Placental pericyte (primary cell): Measurements from ENCODE around the gene CST7. TPM values are rescaled to one million over a fixed set of nuclear protein-coding genes. Genes with fewer than 3 reads are reported as not detected.

Experiments
- small RNA-seq: library from RNA; depleted of rRNA; stranded (forward); fragments of <200 nt; gene quantifications from one replicate; pipeline ENCODE3, GENCODE V24; 2012; ENCODE audit warnings: low replicate concordance
- total RNA-seq: library from RNA; depleted of rRNA; stranded (reverse); fragments of >200 nt; gene quantifications from 2 replicates; pipeline ENCODE4 v1.2.3, GENCODE V29; 2012

The CST7 gene, protein sequence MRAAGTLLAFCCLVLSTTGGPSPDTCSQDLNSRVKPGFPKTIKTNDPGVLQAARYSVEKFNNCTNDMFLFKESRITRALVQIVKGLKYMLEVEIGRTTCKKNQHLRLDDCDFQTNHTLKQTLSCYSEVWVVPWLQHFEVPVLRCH
- total RNA-seq: not detected in 2 replicates

DNA sequence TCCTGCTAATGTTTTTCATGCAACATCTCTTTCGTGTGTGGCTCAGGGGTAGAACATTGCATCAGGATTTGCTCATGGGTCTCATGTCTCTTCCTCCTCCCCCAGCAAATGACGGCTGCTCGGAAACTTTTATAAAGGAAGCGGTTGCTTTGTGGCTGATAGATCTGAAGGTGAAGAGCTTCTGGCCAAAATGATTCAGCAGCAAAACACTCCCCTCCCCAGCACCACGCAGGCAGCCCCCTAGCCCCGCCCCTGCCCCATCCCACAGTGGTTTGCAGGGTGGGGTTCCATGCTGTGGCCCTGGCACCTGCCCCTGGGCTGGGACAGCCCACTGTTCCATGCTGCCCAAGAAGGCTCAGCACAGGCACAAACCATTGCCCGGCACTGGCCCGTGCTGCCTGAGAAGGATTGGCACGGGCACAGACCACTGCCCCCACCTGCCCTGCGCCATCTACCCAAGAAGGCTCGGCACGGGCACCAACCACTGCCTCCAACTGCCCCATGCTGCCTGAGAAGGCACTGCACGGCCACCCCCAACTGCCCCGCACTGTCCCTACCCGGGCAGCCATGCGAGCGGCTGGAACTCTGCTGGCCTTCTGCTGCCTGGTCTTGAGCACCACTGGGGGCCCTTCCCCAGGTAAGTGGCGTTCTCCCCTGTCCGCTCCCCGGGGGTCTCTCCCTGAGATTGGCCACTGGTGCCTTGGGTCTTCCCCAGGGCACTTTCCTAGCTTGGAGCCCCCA lies at the start of gene CST7:
CST7 (plus strand) TSS at position 331 of the 741 bp plus-strand sequence; CDS start at position 568, 237 bp downstream.

DNA sequence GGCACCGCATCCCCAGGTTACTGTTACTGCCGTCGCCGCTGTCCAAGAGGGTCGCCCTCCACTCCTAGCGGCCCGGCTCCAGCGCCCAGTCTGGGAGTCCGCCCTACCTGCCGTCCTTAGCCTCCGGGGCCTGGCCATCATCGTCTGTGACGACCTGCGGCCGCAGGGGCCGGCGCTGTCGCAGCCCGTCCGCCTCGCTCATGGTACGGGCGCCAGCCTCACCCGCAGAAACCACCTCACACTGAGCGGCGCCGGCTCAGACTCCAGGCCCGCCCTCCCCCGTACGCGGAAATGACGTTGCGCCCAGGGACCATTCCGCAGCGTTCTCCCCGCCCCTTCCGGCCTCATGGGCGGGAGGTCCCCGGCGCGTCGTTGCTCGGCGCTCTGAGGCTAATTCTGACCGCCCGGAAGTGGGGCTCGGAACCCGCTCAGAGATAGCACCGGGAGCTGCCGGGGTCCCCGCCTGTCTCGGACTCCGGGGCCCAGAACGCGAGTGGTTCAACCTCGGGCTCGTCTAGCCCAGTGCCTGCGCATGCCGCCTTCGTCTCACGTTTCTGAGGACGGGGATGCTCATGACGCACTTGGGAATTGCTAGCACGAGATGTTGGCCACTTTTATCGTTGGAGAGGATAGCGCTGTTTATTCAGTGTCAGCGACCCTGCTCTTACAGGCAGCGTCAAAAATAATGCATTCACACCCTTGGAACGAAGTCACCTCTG lies 43.6 kb downstream of the CST7 start, which contains the start of gene APMAP:
APMAP (minus strand) TSS at position 265 of the 719 bp plus-strand sequence; CDS start at position 202, 63 bp downstream.

Small RNA genes lying within 50 kb of the gene (small RNA-seq; reads per million reads assigned to genes)
- gene RNU6-1257P: not detected

Other genes with a start within 250 kb of the CST7 start
- 61.8 and 69.6 TPM in 2 replicates for gene APMAP, start 43.5 kb downstream of the CST7 start, total RNA-seq
- gene ACSS1, start 108.9 kb downstream of the CST7 start, total RNA-seq: 0.72 and 1.3 TPM in 2 replicates
- not detected in 2 replicates for gene VSX1, start 132.9 kb downstream of the CST7 start, total RNA-seq
- gene ENTPD6, start 246.4 kb downstream of the CST7 start, total RNA-seq: 58.9 and 68.7 TPM in 2 replicates